AG09319 (cell line): ENCODE results near the gene COL28A1.

Source experiments
- DNase-seq: peaks from one replicate; pipeline ENCODE4 v3.0.0-alpha.2; 2010; ENCODE audit warnings: low read depth; ENCODE audit errors: extremely low read depth
- TF ChIP-seq, protein P1 (sequence below): IDR thresholded peaks from 2 replicates; pipeline ENCODE4 v1.5.1; 2011; ENCODE audit warnings: low read depth, mild to moderate bottlenecking, inconsistent platforms, low read length, moderate library complexity

COL28A1 gene

DNA sequence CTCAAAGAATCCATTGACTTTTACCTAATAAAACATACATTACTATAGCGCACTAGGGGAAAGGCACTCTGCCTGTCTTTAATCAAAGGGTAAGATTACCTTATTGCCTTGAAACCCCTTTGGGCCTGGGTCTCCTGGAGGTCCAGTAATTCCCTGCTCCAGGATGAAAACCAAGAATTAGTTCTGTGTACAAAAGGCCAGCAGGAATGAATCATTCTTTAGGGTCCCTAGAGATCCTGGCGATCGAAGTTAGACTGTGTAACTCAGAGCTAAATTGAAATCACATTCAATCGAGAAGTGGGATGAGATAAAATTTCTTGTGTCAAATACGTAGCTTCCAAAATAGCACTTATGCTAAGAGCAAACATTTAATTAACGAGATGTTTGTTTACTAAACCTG, 29.8 kb downstream of the COL28A1 start:
- no peak for DNase-seq
- TF ChIP-seq, protein P1, sequence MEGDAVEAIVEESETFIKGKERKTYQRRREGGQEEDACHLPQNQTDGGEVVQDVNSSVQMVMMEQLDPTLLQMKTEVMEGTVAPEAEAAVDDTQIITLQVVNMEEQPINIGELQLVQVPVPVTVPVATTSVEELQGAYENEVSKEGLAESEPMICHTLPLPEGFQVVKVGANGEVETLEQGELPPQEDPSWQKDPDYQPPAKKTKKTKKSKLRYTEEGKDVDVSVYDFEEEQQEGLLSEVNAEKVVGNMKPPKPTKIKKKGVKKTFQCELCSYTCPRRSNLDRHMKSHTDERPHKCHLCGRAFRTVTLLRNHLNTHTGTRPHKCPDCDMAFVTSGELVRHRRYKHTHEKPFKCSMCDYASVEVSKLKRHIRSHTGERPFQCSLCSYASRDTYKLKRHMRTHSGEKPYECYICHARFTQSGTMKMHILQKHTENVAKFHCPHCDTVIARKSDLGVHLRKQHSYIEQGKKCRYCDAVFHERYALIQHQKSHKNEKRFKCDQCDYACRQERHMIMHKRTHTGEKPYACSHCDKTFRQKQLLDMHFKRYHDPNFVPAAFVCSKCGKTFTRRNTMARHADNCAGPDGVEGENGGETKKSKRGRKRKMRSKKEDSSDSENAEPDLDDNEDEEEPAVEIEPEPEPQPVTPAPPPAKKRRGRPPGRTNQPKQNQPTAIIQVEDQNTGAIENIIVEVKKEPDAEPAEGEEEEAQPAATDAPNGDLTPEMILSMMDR = no peak

DNA sequence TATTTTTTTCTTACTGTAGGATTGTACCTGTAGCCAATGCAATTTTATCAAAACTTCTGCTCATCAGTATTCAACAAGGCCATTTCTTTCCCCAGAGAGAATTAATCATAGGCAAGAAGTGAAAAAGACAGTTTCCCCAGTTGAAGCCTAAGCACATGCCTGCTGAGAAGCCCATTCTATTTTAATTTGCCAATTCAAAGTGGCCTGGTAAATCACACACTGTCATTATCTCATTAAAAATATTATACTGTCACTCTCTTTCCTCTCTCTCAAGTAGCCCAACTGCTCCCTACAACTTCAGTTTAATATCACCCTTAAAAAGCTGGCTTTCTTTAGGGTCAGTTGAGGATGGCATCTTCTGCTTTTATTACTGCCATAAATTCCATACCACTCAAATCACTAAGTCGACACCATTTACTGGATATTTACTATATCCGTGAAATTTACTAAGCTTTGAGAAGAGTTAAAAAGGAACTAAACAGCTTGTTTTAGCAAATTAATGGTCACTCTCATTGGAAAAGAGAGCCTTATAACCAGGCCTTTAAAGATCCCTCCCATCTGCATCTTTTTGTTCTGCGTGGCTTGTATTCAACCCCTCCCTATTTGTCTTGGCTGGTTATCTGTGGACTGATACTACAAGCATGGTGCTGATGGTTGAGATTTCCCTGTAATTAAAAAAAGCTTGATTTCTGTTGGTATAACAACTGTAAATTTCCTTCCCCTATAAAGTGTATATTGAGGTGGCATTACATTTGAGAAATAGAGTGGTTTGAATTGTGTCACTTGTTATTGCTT, 30.6 kb downstream of the COL28A1 start:
- no peak for DNase-seq
- TF ChIP-seq, protein P1 = no peak

DNA sequence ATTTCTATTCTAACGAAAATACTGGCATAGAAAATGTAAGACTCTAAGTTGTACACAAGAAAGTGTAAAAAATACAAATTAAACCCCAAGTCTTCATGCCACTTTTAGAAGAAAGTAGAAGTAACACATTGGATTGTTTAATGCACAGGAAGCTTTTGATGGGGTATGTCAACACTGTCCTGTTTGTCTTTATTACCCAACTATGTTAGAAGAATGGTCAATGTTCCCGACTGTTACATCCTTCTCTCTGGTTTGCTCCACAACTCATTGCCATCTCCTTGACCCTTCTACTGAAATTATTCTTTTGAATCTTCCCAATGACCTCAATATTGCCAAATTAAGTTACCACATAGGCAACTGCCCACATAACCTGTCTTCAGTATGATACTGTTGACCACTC, 35.8 kb downstream of the COL28A1 start:
- TF ChIP-seq, protein P1 = no peak
- no peak for DNase-seq

DNA sequence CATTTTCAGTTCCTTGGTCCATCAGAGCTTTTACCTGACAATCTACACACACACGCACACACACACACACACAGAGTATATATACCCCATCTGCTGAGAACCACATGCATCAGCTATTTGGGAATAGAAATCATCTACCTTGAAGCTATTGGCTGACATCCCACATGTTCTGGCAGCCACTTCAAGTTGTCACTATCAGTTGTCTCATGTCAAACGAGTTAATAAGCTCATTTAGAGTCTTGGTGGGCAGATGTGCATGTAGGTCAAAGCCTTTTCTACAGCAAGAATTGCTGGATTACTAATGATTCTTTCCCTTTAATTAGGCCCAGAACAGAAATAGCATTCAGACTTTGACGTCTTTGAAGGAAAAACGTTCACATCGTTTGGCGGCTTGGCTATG, 36.8 kb downstream of the COL28A1 start:
- TF ChIP-seq, protein P1 = no peak
- no peak for DNase-seq

GRCh38 chr7:7496311-7496710, 39.4 kb downstream of the COL28A1 start:
- no peak for DNase-seq
- TF ChIP-seq, protein P1 = no peak

DNA sequence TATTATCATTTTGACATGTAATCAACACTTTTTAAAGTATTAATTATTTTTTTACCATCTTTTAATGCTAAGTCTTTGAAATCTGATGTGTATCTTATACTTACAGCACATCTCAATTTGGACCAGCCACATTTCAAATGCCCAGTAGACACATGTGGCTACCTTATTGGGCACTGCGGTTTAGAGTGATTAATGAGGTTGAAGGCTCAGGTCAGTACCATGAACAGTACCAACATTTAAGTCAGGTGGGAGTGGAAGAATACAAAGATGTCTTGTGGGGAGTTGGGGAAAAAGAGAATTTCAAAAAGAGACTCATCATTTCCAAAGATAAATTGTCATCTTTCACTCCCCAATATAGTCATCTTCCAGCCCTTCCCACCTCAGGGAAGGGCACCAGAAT, 40.5 kb downstream of the COL28A1 start:
- DNase-seq = no peak
- TF ChIP-seq, protein P1 = no peak

GRCh38 chr7:7491044-7491443, 44.6 kb downstream of the COL28A1 start:
- TF ChIP-seq, protein P1 = no peak
- DNase-seq = no peak
